LNCAP (cell line): ENCODE results near the gene FAM227A.

Experiments used
- CTCF ChIP-seq: fragments of 450-650 bp; IDR thresholded peaks from 2 replicates; pipeline ENCODE4 v1.5.1; 2017; ENCODE audit warnings: mild to moderate bottlenecking

FAM227A gene

GRCh38 chr22:38653741-38654140 lies 2.5 kb downstream of the FAM227A start:
- no peak for TF ChIP-seq CTCF

GRCh38 chr22:38652859-38653258 lies 3.3 kb downstream of the FAM227A start:
- TF ChIP-seq CTCF, result no peak

- no peak for TF ChIP-seq CTCF
These were observed 6.2 kb downstream of the FAM227A start for GRCh38 chr22:38649841-38650522.

GRCh38 chr22:38645430-38645829 lies 10.8 kb downstream of the FAM227A start:
- no peak for TF ChIP-seq CTCF

- no peak for TF ChIP-seq CTCF
These were observed 14.6 kb downstream of the FAM227A start for GRCh38 chr22:38641476-38642040.

GRCh38 chr22:38638728-38639127 lies 17.5 kb downstream of the FAM227A start:
- no peak for TF ChIP-seq CTCF

- no peak for TF ChIP-seq CTCF
These were observed 18.0 kb downstream of the FAM227A start for GRCh38 chr22:38638216-38638615.
